Neuronal stem cell (in vitro differentiated cells): ENCODE measurements around the gene SYCP3.

ENCODE experiments used
- DNase-seq: peaks from one replicate; pipeline ENCODE4 v3.0.0-alpha.2; 2013; ENCODE audit warnings: low spot score
- H2AFZ ChIP-seq: one replicate; pipeline ENCODE4 v1.6.1; 2013; ENCODE audit warnings: mild to moderate bottlenecking, low read length, inconsistent platforms
- H2AK5ac ChIP-seq: 2 replicates; pipeline ENCODE4 v1.6.1; 2013; ENCODE audit warnings: low read depth, mild to moderate bottlenecking, inconsistent platforms, low read length, moderate library complexity, mixed read lengths
- H2BK120ac ChIP-seq: 2 replicates; pipeline ENCODE4 v1.6.1; 2013; ENCODE audit warnings: low read depth, mild to moderate bottlenecking, inconsistent platforms, low read length, moderate library complexity, mixed read lengths
- H2BK12ac ChIP-seq: one replicate; pipeline ENCODE4 v1.6.1; 2013; ENCODE audit warnings: low read length, inconsistent platforms
- H2BK15ac ChIP-seq: 2 replicates; pipeline ENCODE4 v1.6.1; 2013; ENCODE audit warnings: mild to moderate bottlenecking, low read length, inconsistent platforms, mixed read lengths
- H2BK5ac ChIP-seq: one replicate; pipeline ENCODE4 v1.6.1; 2013; ENCODE audit warnings: inconsistent platforms, mild to moderate bottlenecking, low read length, moderate library complexity
- H3K14ac ChIP-seq: one replicate; pipeline ENCODE4 v1.6.1; 2013; ENCODE audit warnings: low read length, inconsistent platforms
- H3K18ac ChIP-seq: 2 replicates; pipeline ENCODE4 v1.6.1; 2013; ENCODE audit warnings: low read length, inconsistent platforms
- H3K23ac ChIP-seq: 2 replicates; pipeline ENCODE4 v1.6.1; 2013; ENCODE audit warnings: low read depth, mild to moderate bottlenecking, mixed read lengths, low read length, inconsistent platforms; ENCODE audit not compliant: poor library complexity
- H3K27ac ChIP-seq: replicated peaks from 3 replicates; pipeline ENCODE4 v1.5.1; 2013; ENCODE audit warnings: low read length, inconsistent platforms
- H3K27me3 ChIP-seq, 3 experiments: 2 replicates each; pipeline ENCODE4 v1.6.1; 2013; ENCODE audit warnings: low read length in 3 of 3, mild to moderate bottlenecking in 2 of 3, inconsistent platforms in 1 of 3, low read depth in 1 of 3, mixed read lengths in 1 of 3, moderate library complexity in 1 of 3; ENCODE audit not compliant: control insufficient read depth in 3 of 3, insufficient read depth in 3 of 3
- H3K36me3 ChIP-seq, 2 donors: replicated peaks in 1 of 2; 2 replicates each; pipeline ENCODE4 v1.6.1; 2013; ENCODE audit warnings: low read length in 2 of 2; ENCODE audit not compliant: control insufficient read depth in 2 of 2, insufficient read depth in 2 of 2
- H3K4ac ChIP-seq: 2 replicates; pipeline ENCODE4 v1.6.1; 2013; ENCODE audit warnings: inconsistent platforms, mild to moderate bottlenecking, low read length, moderate library complexity
- H3K4me1 ChIP-seq, 2 donors: 1 replicate in 1 of 2; 2 replicates in 1 of 2; pipeline ENCODE4 v1.6.1; 2013; ENCODE audit warnings: low read length in 2 of 2, low read depth in 1 of 2; ENCODE audit not compliant: control insufficient read depth in 2 of 2, insufficient read depth in 1 of 2
- H3K4me2 ChIP-seq: one replicate; pipeline ENCODE4 v1.6.1; 2013; ENCODE audit warnings: mild to moderate bottlenecking, low read length, inconsistent platforms; ENCODE audit not compliant: insufficient read depth, poor library complexity, severe bottlenecking
- H3K4me3 ChIP-seq, 2 donors: 2 replicates each; pipeline ENCODE4 v1.5.1; 2013; ENCODE audit warnings: low read length in 2 of 2, mild to moderate bottlenecking in 2 of 2, inconsistent platforms in 1 of 2, moderate library complexity in 1 of 2
- H3K79me1 ChIP-seq: one replicate; pipeline ENCODE4 v1.6.1; 2013; ENCODE audit warnings: low read depth, mild to moderate bottlenecking, inconsistent platforms, low read length, moderate library complexity
- H3K9ac ChIP-seq: one replicate; pipeline ENCODE4 v1.6.1; 2013; ENCODE audit warnings: mild to moderate bottlenecking, low read depth, low read length, inconsistent platforms; ENCODE audit not compliant: poor library complexity
- H3K9me3 ChIP-seq, 2 donors: replicated peaks in 1 of 2; 2 replicates each; pipeline versions ENCODE3 to v1.6.1; 2013; ENCODE audit warnings: low read length in 2 of 2, mild to moderate bottlenecking in 2 of 2, inconsistent platforms in 1 of 2, low read depth in 1 of 2, mixed read lengths in 1 of 2, moderate library complexity in 1 of 2; ENCODE audit not compliant: control insufficient read depth in 2 of 2, insufficient read depth in 1 of 2
- H4K8ac ChIP-seq: one replicate; pipeline ENCODE4 v1.6.1; 2013; ENCODE audit warnings: low read depth, mild to moderate bottlenecking, inconsistent platforms, low read length, moderate library complexity
- H4K91ac ChIP-seq: one replicate; pipeline ENCODE4 v1.6.1; 2013; ENCODE audit warnings: low read length, low read depth, mild to moderate bottlenecking, inconsistent platforms; ENCODE audit not compliant: poor library complexity
- WGBS, 2 donors: extraction: QIAGEN DNeasy Blood & Tissue Kit; methylation state at CpG; one replicate each; pipeline ENCODE4 v1.1.7; 2013; ENCODE audit warnings: missing lambda C conversion rate in 2 of 2, mixed read lengths in 1 of 2; ENCODE audit not compliant: insufficient read length in 2 of 2, insufficient replicate concordance in 1 of 2; ENCODE audit errors: extremely low coverage in 2 of 2; 5-methylcytosine and 5-hydroxymethylcytosine counted together

Gene SYCP3

DNA sequence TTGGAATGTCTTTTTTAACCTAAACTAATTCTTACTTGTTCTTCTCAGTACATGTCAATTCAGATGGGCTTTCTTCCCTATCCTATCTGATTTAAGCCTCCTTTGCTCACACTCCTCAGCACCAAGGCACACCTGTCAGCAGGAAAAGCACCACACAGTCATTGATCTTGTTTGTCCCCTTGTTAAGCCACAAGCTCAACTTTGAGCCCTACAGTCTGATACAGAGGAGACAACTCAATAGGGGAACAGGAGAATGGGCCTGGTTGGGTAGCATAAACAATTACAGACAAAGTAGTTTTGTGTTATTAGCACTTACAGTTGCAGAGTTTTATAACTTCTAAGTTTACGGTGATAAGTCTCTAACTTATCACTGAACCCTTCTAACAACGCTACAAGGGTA is 29.5 kb upstream of the SYCP3 start:
- Histone ChIP-seq H3K14ac (no peak overlapping the region), H2BK120ac (no peak overlapping the region), H3K18ac (no peak overlapping the region), H3K9me3 (no peaks in the 10 kb centered on the region), H3K79me1 (no peaks in the 10 kb centered on the region), H3K27me3 (no peaks in the 10 kb centered on the region), H3K4me3 (no peak overlapping the region), H3K9ac (no peak overlapping the region), H3K4me1 (no peaks in the 10 kb centered on the region), H3K36me3 (peaks cover 0 to 6% of the 10 kb centered on the region in 2 donors), H2AK5ac (no peak overlapping the region), H3K4me2 (no peak overlapping the region), H3K4ac (no peak overlapping the region), H2BK12ac (no peak overlapping the region), H4K8ac (no peak overlapping the region), H3K23ac (no peak overlapping the region), H2BK15ac (no peak overlapping the region), H4K91ac (no peak overlapping the region), H3K27ac (no peak overlapping the region), H2BK5ac (no peak overlapping the region), H2AFZ (no peak overlapping the region)
- no peak for DNase-seq
- no CpG with 5 or more reads among the region's 2 CpGs for WGBS, 2 donors

DNA sequence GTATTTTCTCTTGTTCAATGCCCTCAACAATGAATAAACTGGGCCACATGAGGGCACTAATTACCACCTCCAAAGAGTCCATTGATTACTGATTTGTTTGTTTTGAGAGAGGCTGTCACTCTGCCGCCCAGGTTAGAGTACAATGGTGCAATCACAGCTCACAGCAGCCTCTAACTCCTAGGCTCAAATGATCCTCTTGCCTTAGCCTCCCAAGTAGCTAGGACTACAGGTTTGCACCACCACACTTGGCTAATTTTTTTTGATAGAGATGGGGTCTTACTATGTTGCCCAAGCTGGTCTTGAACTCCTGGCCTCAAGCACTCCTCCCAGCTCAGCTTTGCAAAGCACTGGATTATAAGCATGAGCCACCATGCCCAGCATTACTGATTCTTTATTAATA is 28.3 kb upstream of the SYCP3 start:
- no CpG with 5 or more reads among the region's 1 CpG for WGBS, 2 donors
- no peak overlapping the region for H2AFZ ChIP-seq
- no peak overlapping the region for H2BK15ac ChIP-seq
- H3K18ac ChIP-seq: no peak overlapping the region
- H2AK5ac ChIP-seq: no peak overlapping the region
- H3K9ac ChIP-seq: no peak overlapping the region
- no peak overlapping the region for H3K4me2 ChIP-seq
- no peaks in the 10 kb centered on the region for H3K27me3 ChIP-seq
- H3K4me1 ChIP-seq: no peaks in the 10 kb centered on the region
- H3K14ac ChIP-seq: no peak overlapping the region
- no peak overlapping the region for H2BK12ac ChIP-seq
- H3K9me3 ChIP-seq: no peaks in the 10 kb centered on the region
- H3K4me3 ChIP-seq: no peak overlapping the region
- H3K4ac ChIP-seq: no peak overlapping the region
- H4K8ac ChIP-seq: no peak overlapping the region
- H3K79me1 ChIP-seq: no peaks in the 10 kb centered on the region
- no peak overlapping the region for H3K27ac ChIP-seq
- H3K23ac ChIP-seq: no peak overlapping the region
- H2BK120ac ChIP-seq: no peak overlapping the region
- DNase-seq: no peak
- H2BK5ac ChIP-seq: no peak overlapping the region
- H4K91ac ChIP-seq: no peak overlapping the region
- peaks cover 0 to 6% of the 10 kb centered on the region in 2 donors for H3K36me3 ChIP-seq

- Histone ChIP-seq H3K9ac (no peak overlapping the region), H3K23ac (no peak overlapping the region), H2BK120ac (no peak overlapping the region), H4K8ac (no peak overlapping the region), H4K91ac (no peak overlapping the region), H3K14ac (no peak overlapping the region), H3K4ac (no peak overlapping the region), H3K36me3 (peaks cover 0 to 6% of the 10 kb centered on the region in 2 donors), H2BK15ac (no peak overlapping the region), H3K18ac (no peak overlapping the region), H3K79me1 (no peaks in the 10 kb centered on the region), H2BK5ac (no peak overlapping the region), H2AK5ac (no peak overlapping the region), H3K4me2 (no peak overlapping the region), H2BK12ac (no peak overlapping the region), H3K4me3 (no peak overlapping the region), H3K27me3 (no peaks in the 10 kb centered on the region), H2AFZ (no peak overlapping the region), H3K4me1 (no peaks in the 10 kb centered on the region), H3K9me3 (no peaks in the 10 kb centered on the region), H3K27ac (no peak overlapping the region)
- DNase-seq: no peak
- WGBS, 2 donors: no CpG with 5 or more reads among the region's 5 CpGs
Measured at GRCh38 chr12:101764051-101764792, 25.0 kb upstream of the SYCP3 start.

GRCh38 chr12:101763246-101763931 is 24.1 kb upstream of the SYCP3 start:
- no peak for DNase-seq
- Histone ChIP-seq H2BK15ac (no peak overlapping the region), H3K79me1 (no peaks in the 10 kb centered on the region), H3K9ac (no peak overlapping the region), H3K27me3 (no peaks in the 10 kb centered on the region), H2BK12ac (no peak overlapping the region), H3K27ac (no peak overlapping the region), H4K91ac (no peak overlapping the region), H3K14ac (no peak overlapping the region), H3K9me3 (no peaks in the 10 kb centered on the region), H3K4me1 (no peaks in the 10 kb centered on the region), H2BK120ac (no peak overlapping the region), H4K8ac (no peak overlapping the region), H3K18ac (no peak overlapping the region), H3K4me3 (no peak overlapping the region), H3K4ac (no peak overlapping the region), H3K23ac (no peak overlapping the region), H3K36me3 (peaks cover 0 to 6% of the 10 kb centered on the region in 2 donors), H2AFZ (no peak overlapping the region), H2BK5ac (no peak overlapping the region), H2AK5ac (no peak overlapping the region), H3K4me2 (no peak overlapping the region)
- WGBS, 2 donors: no CpG with 5 or more reads among the region's 6 CpGs
